ENCODE results near the gene AXIN1. TPM values are rescaled to one million over a fixed set of nuclear protein-coding genes. Genes with fewer than 3 reads are reported as not detected.
A peak's percentile ranks its signal among the peaks of the same experiment; 100 is the strongest.

AXIN1 gene
- total RNA-seq, 2 donors from 2014 or later = 20.1 to 29.1 TPM

- Mint-ChIP-seq H3K36me3 (no peaks in the 10 kb centered on the region), H3K27ac (no peak overlapping the region), H3K27me3 (no peaks in the 10 kb centered on the region), H3K9me3 (no peaks in the 10 kb centered on the region), H3K4me1 (ENCODE audit: low read depth in 2 of 2) (peaks cover 6 to 7% of the 10 kb centered on the region in 2 donors), H3K4me3 (no peak overlapping the region)
- ATAC-seq (no peak), DNase-seq (ENCODE audit: low spot score) (no peak)
These were observed 70.8 kb downstream of the AXIN1 start for GRCh38 chr16:281660-282255.

- H3K4me3 Mint-ChIP-seq = no peak overlapping the region
- ATAC-seq = no peak
- peaks cover 6 to 7% of the 10 kb centered on the region in 2 donors for H3K4me1 Mint-ChIP-seq (ENCODE audit: low read depth in 2 of 2)
- H3K27me3 Mint-ChIP-seq = no peaks in the 10 kb centered on the region
- no peak for DNase-seq (ENCODE audit: low spot score)
- no peaks in the 10 kb centered on the region for H3K36me3 Mint-ChIP-seq
- H3K27ac Mint-ChIP-seq = no peak overlapping the region
- H3K9me3 Mint-ChIP-seq = no peaks in the 10 kb centered on the region
These were observed 71.4 kb downstream of the AXIN1 start for GRCh38 chr16:280991-281659.

GRCh38 chr16:280552-280951, 72.0 kb downstream of the AXIN1 start, which contains the start of gene ARHGDIG:
Gene ARHGDIG, plus strand, starts transcription at chr16:280591. Its CDS starts 90 bp downstream, at chr16:280681.
- DNase-seq (ENCODE audit: low spot score) = no peak
- no peaks in the 10 kb centered on the region for H3K9me3 Mint-ChIP-seq
- peaks cover 6 to 7% of the 10 kb centered on the region in 2 donors for H3K4me1 Mint-ChIP-seq (ENCODE audit: low read depth in 2 of 2)
- H3K4me3 Mint-ChIP-seq = no peak within 1 kb of the TSS
- H3K27ac Mint-ChIP-seq = no peak within 1 kb of the TSS
- no peaks in the 10 kb centered on the region for H3K36me3 Mint-ChIP-seq
- no peak for ATAC-seq
- H3K27me3 Mint-ChIP-seq = no peaks in the 10 kb centered on the region

- Mint-ChIP-seq H3K4me1 (ENCODE audit: low read depth in 2 of 2) (peaks cover 6 to 7% of the 10 kb centered on the region in 2 donors), H3K27me3 (no peaks in the 10 kb centered on the region), H3K4me3 (no peak overlapping the region), H3K27ac (no peak overlapping the region), H3K9me3 (no peaks in the 10 kb centered on the region), H3K36me3 (no peaks in the 10 kb centered on the region)
- ATAC-seq = no peak
- no peak for DNase-seq (ENCODE audit: low spot score)
These were observed 72.5 kb downstream of the AXIN1 start for GRCh38 chr16:280005-280460.

GRCh38 chr16:279531-279930, 73.0 kb downstream of the AXIN1 start:
- Mint-ChIP-seq H3K27me3 (no peaks in the 10 kb centered on the region), H3K9me3 (no peaks in the 10 kb centered on the region), H3K27ac (no peak overlapping the region), H3K4me1 (ENCODE audit: low read depth in 2 of 2) (peaks cover 6 to 7% of the 10 kb centered on the region in 2 donors), H3K36me3 (no peaks in the 10 kb centered on the region), H3K4me3 (no peak overlapping the region)
- ATAC-seq (no peak), DNase-seq (ENCODE audit: low spot score) (no peak)

- ATAC-seq = peak in 1 of 2 donors; percentile 50
- DNase-seq (ENCODE audit: low spot score) = no peak
- H3K9me3 Mint-ChIP-seq = no peaks in the 10 kb centered on the region
- no peak overlapping the region for H3K27ac Mint-ChIP-seq
- H3K4me3 Mint-ChIP-seq = no peak overlapping the region
- no peaks in the 10 kb centered on the region for H3K36me3 Mint-ChIP-seq
- peaks cover 6 to 7% of the 10 kb centered on the region in 2 donors for H3K4me1 Mint-ChIP-seq (ENCODE audit: low read depth in 2 of 2)
- no peaks in the 10 kb centered on the region for H3K27me3 Mint-ChIP-seq
These were observed 73.6 kb downstream of the AXIN1 start for GRCh38 chr16:278863-279366.

GRCh38 chr16:276426-277077, 76.0 kb downstream of the AXIN1 start:
- Mint-ChIP-seq H3K9me3 (no peaks in the 10 kb centered on the region), H3K27ac (no peak overlapping the region), H3K27me3 (no peaks in the 10 kb centered on the region), H3K36me3 (no peaks in the 10 kb centered on the region), H3K4me1 (ENCODE audit: low read depth in 2 of 2) (peaks cover 6 to 7% of the 10 kb centered on the region in 2 donors), H3K4me3 (peak overlapping the region; percentile 42)
- DNase-seq (ENCODE audit: low spot score) = no peak
- ATAC-seq = no peak

GRCh38 chr16:275786-276232, 76.7 kb downstream of the AXIN1 start, which contains the start of gene RGS11:
Gene RGS11, minus strand, starts transcription at chr16:275944. Its CDS starts 33 bp downstream, at chr16:275911.
- DNase-seq (ENCODE audit: low spot score) (no peak), ATAC-seq (no peak)
- Mint-ChIP-seq H3K27me3 (no peaks in the 10 kb centered on the region), H3K4me3 (peak within 1 kb of the TSS; percentile 42), H3K9me3 (no peaks in the 10 kb centered on the region), H3K27ac (no peak within 1 kb of the TSS), H3K36me3 (no peaks in the 10 kb centered on the region), H3K4me1 (ENCODE audit: low read depth in 2 of 2) (peaks cover 6 to 7% of the 10 kb centered on the region in 2 donors)

GRCh38 chr16:275041-275641, 77.4 kb downstream of the AXIN1 start:
- ATAC-seq = peak in 1 of 2 donors; percentile 18
- DNase-seq (ENCODE audit: low spot score) = no peak
- peaks cover 6 to 7% of the 10 kb centered on the region in 2 donors for H3K4me1 Mint-ChIP-seq (ENCODE audit: low read depth in 2 of 2)
- no peaks in the 10 kb centered on the region for H3K36me3 Mint-ChIP-seq
- H3K4me3 Mint-ChIP-seq = no peak overlapping the region
- no peaks in the 10 kb centered on the region for H3K9me3 Mint-ChIP-seq
- H3K27ac Mint-ChIP-seq = no peak overlapping the region
- H3K27me3 Mint-ChIP-seq = no peaks in the 10 kb centered on the region

GRCh38 chr16:273547-274421, 78.7 kb downstream of the AXIN1 start:
- Mint-ChIP-seq H3K9me3 (no peaks in the 10 kb centered on the region), H3K36me3 (no peaks in the 10 kb centered on the region), H3K27me3 (no peaks in the 10 kb centered on the region), H3K4me3 (no peak overlapping the region), H3K27ac (no peak overlapping the region), H3K4me1 (ENCODE audit: low read depth in 2 of 2) (peaks cover under 1 to 2% of the 10 kb centered on the region in 2 donors)
- ATAC-seq (no peak), DNase-seq (ENCODE audit: low spot score) (no peak)

- Mint-ChIP-seq H3K27ac (no peak overlapping the region), H3K9me3 (no peaks in the 10 kb centered on the region), H3K4me3 (no peak overlapping the region), H3K36me3 (no peaks in the 10 kb centered on the region), H3K4me1 (ENCODE audit: low read depth in 2 of 2) (peaks cover 2% of the 10 kb centered on the region in 2 donors), H3K27me3 (no peaks in the 10 kb centered on the region)
- ATAC-seq (no peak), DNase-seq (ENCODE audit: low spot score) (no peak)
These were observed 79.6 kb downstream of the AXIN1 start for GRCh38 chr16:272633-273546.

Data from natural killer cell treated with Interleukin-12 subunit alpha and Interleukin-12 subunit beta and Interleukin-15 and Interleukin-18, amount 100 ng/mL, for 72 hours (primary cell).